PC-9 (cell line): ENCODE data around the gene VILL.

Experiments
- CTCF ChIP-seq: fragments of 200-600 bp; sonication (generic); conservative IDR thresholded peaks from 2 replicates; pipeline ENCODE4 v1.6.1; 2017; ENCODE audit warnings: mixed run types, antibody characterized with exemption, mild to moderate bottlenecking, moderate library complexity
- EZH2 ChIP-seq: fragments of 200-600 bp; sonication (generic); IDR thresholded peaks from 2 replicates; pipeline ENCODE4 v1.8.0; 2017; ENCODE audit warnings: antibody characterized with exemption, low read depth

- TF ChIP-seq EZH2 (no peak), CTCF (no peak)
These were observed 49.3 kb downstream of the VILL start for GRCh38 chr3:38039899-38040261.
